ENCODE measurements around the gene CFAP206. TPM values are rescaled to one million over a fixed set of nuclear protein-coding genes. Genes with fewer than 3 reads are reported as not detected.

CFAP206 gene
- total and polyA plus RNA-seq, 10 of the 15 experiments (the other 5 are each of a cell fraction or from before 2014, with no cell fraction given), result 0.04 to 0.24 (median 0.09) TPM; not detected in 6

DNA sequence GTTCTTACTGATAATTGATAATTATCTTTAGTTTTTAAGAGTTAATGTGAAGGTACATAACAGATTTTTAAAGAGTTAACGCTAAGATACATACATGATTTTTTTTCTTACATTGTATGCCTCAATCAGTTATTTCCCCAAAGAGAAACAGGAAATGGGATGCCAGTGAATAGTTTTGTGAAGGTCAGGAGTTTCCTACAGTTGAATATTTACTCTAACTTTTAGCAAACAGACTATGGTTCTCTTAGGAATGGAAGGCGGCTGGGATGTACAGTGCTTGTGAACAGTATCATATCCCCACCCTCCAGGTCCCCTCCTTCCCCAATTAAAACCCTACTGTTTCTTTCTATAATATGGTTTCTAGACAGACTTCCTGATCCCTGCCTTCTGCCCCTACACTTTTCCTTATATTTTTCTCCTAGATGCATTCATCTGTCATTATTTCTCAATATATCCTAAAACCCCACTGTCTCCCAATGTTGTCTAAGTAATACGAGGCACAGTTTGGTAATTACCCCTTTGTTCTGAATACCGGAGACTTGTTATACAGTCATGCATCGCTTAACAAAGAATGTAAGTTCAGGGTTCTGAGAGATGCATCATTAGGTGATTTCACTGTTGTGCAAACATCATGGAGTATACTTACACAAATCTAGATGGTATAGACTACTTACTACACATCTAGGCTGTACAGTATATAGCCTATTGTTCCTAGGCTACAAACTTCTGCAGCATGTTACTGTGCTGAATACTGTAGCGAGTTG is 94.2 kb downstream of the CFAP206 start:
- no peaks in the 10 kb centered on the region for H3K9me3 ChIP-seq (replicated peaks; ENCODE audit: control insufficient read depth, insufficient read depth, low read length)
- no peak overlapping the region for H3K4me3 ChIP-seq
- ChIA-PET CTCF (no interaction called here), POLR2A (no interaction called here), RAD21 (ENCODE audit: unreplicated experiment) (no interaction called here), SMC1A (ENCODE audit: uncharacterized antibody, unreplicated experiment) (no interaction called here)
- H3K36me3 ChIP-seq (ENCODE audit: control insufficient read depth in 2 of 2, insufficient read depth in 2 of 2, low read length in 1 of 2), result peaks cover 0 to 6% of the 10 kb centered on the region in 2 experiments; a peak in 2 of 4 replicates
- in situ Hi-C loops (cut with MboI), result no loop called here
- DNase-seq (ENCODE audit: low read depth, low spot score) (no peak), ATAC-seq (no peak), FAIRE-seq (no peak)
- H3K4me2 ChIP-seq (ENCODE audit: control insufficient read depth, insufficient read depth), result no peak overlapping the region
- no peak overlapping the region for H2AFZ ChIP-seq (ENCODE audit: control insufficient read depth, low read depth, low read length)
- BruUV-seq (replicated peaks), result no TSS peak
- H3K79me2 ChIP-seq (ENCODE audit: control insufficient read depth, insufficient read depth, low read length), result no peaks in the 10 kb centered on the region
- whole genome bisulfite sequencing (ENCODE audit: insufficient coverage, insufficient replicate concordance, low lambda C conversion rate, missing lambda C conversion rate), result 97% methylated on average over 6 of the region's 6 CpGs
- H4K20me1 ChIP-seq (ENCODE audit: control insufficient read depth, insufficient read depth), result no peaks in the 10 kb centered on the region
- H3K4me1 ChIP-seq (ENCODE audit: control insufficient read depth, insufficient read depth, low read length), result no peaks in the 10 kb centered on the region
- TF ChIP-seq, protein P1, sequence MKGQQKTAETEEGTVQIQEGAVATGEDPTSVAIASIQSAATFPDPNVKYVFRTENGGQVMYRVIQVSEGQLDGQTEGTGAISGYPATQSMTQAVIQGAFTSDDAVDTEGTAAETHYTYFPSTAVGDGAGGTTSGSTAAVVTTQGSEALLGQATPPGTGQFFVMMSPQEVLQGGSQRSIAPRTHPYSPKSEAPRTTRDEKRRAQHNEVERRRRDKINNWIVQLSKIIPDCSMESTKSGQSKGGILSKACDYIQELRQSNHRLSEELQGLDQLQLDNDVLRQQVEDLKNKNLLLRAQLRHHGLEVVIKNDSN (IDR thresholded peaks at IDR 0.05; ENCODE audit: borderline replicate concordance, extremely low read length, insufficient read depth, low read depth, low read length), result no peak
- no peak for TF ChIP-seq RAD21 (IDR thresholded peaks at IDR 0.05; ENCODE audit: insufficient read depth, low read depth, low read length)
- TF ChIP-seq, protein P2, sequence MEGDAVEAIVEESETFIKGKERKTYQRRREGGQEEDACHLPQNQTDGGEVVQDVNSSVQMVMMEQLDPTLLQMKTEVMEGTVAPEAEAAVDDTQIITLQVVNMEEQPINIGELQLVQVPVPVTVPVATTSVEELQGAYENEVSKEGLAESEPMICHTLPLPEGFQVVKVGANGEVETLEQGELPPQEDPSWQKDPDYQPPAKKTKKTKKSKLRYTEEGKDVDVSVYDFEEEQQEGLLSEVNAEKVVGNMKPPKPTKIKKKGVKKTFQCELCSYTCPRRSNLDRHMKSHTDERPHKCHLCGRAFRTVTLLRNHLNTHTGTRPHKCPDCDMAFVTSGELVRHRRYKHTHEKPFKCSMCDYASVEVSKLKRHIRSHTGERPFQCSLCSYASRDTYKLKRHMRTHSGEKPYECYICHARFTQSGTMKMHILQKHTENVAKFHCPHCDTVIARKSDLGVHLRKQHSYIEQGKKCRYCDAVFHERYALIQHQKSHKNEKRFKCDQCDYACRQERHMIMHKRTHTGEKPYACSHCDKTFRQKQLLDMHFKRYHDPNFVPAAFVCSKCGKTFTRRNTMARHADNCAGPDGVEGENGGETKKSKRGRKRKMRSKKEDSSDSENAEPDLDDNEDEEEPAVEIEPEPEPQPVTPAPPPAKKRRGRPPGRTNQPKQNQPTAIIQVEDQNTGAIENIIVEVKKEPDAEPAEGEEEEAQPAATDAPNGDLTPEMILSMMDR (IDR thresholded peaks at IDR 0.05 in 2 of 3, conservative IDR thresholded peaks at IDR 0.05 in 1 of 3; ENCODE audit: control insufficient read depth in 2 of 3, extremely low read depth in 1 of 3, insufficient read depth in 1 of 3, low read depth in 3 of 3, low read length in 3 of 3), result no peak
- no peak for TF ChIP-seq ZNF207 (IDR thresholded peaks at IDR 0.05; ENCODE audit: borderline replicate concordance)
- TF ChIP-seq, protein P3, sequence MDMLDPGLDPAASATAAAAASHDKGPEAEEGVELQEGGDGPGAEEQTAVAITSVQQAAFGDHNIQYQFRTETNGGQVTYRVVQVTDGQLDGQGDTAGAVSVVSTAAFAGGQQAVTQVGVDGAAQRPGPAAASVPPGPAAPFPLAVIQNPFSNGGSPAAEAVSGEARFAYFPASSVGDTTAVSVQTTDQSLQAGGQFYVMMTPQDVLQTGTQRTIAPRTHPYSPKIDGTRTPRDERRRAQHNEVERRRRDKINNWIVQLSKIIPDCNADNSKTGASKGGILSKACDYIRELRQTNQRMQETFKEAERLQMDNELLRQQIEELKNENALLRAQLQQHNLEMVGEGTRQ (IDR thresholded peaks at IDR 0.05; ENCODE audit: borderline replicate concordance, low read depth, low read length), result no peak
- TF ChIP-seq SIX5 (IDR thresholded peaks at IDR 0.05; ENCODE audit: low read depth, low read length, severe bottlenecking), result no peak
- TF ChIP-seq, protein P4, sequence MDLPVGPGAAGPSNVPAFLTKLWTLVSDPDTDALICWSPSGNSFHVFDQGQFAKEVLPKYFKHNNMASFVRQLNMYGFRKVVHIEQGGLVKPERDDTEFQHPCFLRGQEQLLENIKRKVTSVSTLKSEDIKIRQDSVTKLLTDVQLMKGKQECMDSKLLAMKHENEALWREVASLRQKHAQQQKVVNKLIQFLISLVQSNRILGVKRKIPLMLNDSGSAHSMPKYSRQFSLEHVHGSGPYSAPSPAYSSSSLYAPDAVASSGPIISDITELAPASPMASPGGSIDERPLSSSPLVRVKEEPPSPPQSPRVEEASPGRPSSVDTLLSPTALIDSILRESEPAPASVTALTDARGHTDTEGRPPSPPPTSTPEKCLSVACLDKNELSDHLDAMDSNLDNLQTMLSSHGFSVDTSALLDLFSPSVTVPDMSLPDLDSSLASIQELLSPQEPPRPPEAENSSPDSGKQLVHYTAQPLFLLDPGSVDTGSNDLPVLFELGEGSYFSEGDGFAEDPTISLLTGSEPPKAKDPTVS (IDR thresholded peaks at IDR 0.05; ENCODE audit: low read depth, low read length), result no peak
- TF ChIP-seq CHD4 (IDR thresholded peaks at IDR 0.05), result no peak
- no peak for TF ChIP-seq IKZF2 (IDR thresholded peaks at IDR 0.05)
- no peak for TF ChIP-seq NFXL1 (IDR thresholded peaks at IDR 0.05; ENCODE audit: borderline replicate concordance)
- no peak for TF ChIP-seq SMARCA5 (IDR thresholded peaks at IDR 0.05)
- no peak for TF ChIP-seq SUZ12 (IDR thresholded peaks at IDR 0.05; ENCODE audit: unreplicated experiment)
- no peak for TF ChIP-seq STAT1 (conservative IDR thresholded peaks at IDR 0.05)
- TF ChIP-seq NFIC (IDR thresholded peaks at IDR 0.05; ENCODE audit: low read depth, low read length), result no peak
- TF ChIP-seq CBX3 (IDR thresholded peaks at IDR 0.05; ENCODE audit: borderline replicate concordance, low read depth), result no peak
- no peak for TF ChIP-seq ATF3 (IDR thresholded peaks at IDR 0.05; ENCODE audit: borderline replicate concordance, extremely low read depth, low read depth, low read length)
- no peak for TF ChIP-seq PML (IDR thresholded peaks at IDR 0.05; ENCODE audit: low read length)
- no peak overlapping the region for H3K27ac ChIP-seq (ENCODE audit: control insufficient read depth, insufficient read depth)
- no peaks in the 10 kb centered on the region for H3K27me3 ChIP-seq (replicated peaks in 1 of 2; ENCODE audit: control insufficient read depth in 2 of 2, insufficient read depth in 2 of 2, low read length in 1 of 2)
- no peak overlapping the region for H3K9ac ChIP-seq (ENCODE audit: control insufficient read depth, insufficient read depth, low read length)
- intact Hi-C loops (cut with micrococcal nuclease; ENCODE audit: unreplicated experiment), result no loop called here
